Right lobe of liver (tissue), 6 donors: Measurements from ENCODE around the gene NRCAM. TPM values are rescaled to one million over a fixed set of nuclear protein-coding genes. Genes with fewer than 3 reads are reported as not detected.

Source experiments
- ATAC-seq, 4 donors: fragments of 200-7000 bp; cut with Tn5 transposase; one replicate each; pipeline ENCODE4 v1.9.1; 2020; ENCODE audit warnings: mild to moderate bottlenecking in 4 of 4, moderate library complexity in 4 of 4
- DNase-seq, 3 donors: peaks; one replicate each; pipeline ENCODE4 v3.0.0-alpha.2; 2020
- H3K27ac ChIP-seq, 3 donors: fragments of 200-600 bp; one replicate each; pipeline ENCODE4 v1.8.0; 2022
- H3K27me3 ChIP-seq, 2 donors: fragments of 200-600 bp; one replicate each; pipeline ENCODE4 v1.8.0; 2022
- H3K36me3 ChIP-seq, 4 donors: fragments of 200-600 bp; sonication (generic) in 1 of 4; one replicate each; pipeline versions ENCODE4 v1.5.1 to v1.8.0; 2017 to 2022; ENCODE audit warnings: control low read depth in 1 of 4
- H3K4me1 ChIP-seq, 4 donors: fragments of 200-600 bp; sonication (generic) in 1 of 4; one replicate each; pipeline versions ENCODE4 v1.5.1 to v1.8.0; 2017 to 2022; ENCODE audit warnings: control low read depth in 1 of 4
- H3K4me3 ChIP-seq, 3 donors: fragments of 200-600 bp; one replicate each; pipeline ENCODE4 v1.8.0; 2022
- H3K9me3 ChIP-seq, 4 donors: fragments of 200-600 bp; sonication (generic) in 1 of 4; one replicate each; pipeline versions ENCODE4 v1.5.1 to v1.8.0; 2017 to 2022; ENCODE audit warnings: control low read depth in 1 of 4
- CTCF ChIP-seq, 4 donors: fragments of 200-600 bp in 3 of 4; fragments of 450-650 bp in 1 of 4; IDR thresholded peaks; one replicate each; pipeline versions ENCODE4 v1.5.1 to v1.8.0; 2016 to 2022; ENCODE audit warnings: antibody characterized with exemption in 4 of 4, mild to moderate bottlenecking in 2 of 4
- POLR2A ChIP-seq: fragments of 450-650 bp; IDR thresholded peaks from one replicate; pipeline ENCODE4 v1.6.1; 2017; ENCODE audit warnings: antibody characterized with exemption, mild to moderate bottlenecking
- WGBS: methylation state at CpG from one replicate; pipeline ENCODE4 v1.1.6; 2018; ENCODE audit warnings: low coverage, low lambda C conversion rate; ENCODE audit not compliant: insufficient coverage; ENCODE audit errors: missing lambda C conversion rate; 5-methylcytosine and 5-hydroxymethylcytosine counted together
- intact Hi-C, 2 donors: fragments of 100-400 bp; cut with DNase I; formaldehyde crosslinking; loops; one replicate each; pipeline versions ENCODE4 v1.11.2 to v1.14.1; 2022
- total RNA-seq, 6 experiments: library from RNA; depleted of rRNA in 2 of 6; stranded (reverse); fragments of >200 nt in 2 of 6; fragmentation: NEBNext Ultra II Directional in 3 of 6; extraction: Animal tissue kit (Norgen Biotek cat#: 25700) in 3 of 6; gene quantifications; one replicate each; pipeline versions ENCODE4 v1.1.0 to v1.2.4, GENCODE V29; 2016 to 2023
- donor health status: DM: no; HTN: yes; CAD: no.
- donor health status: DM: no; HTN: no; CAD: no.
- donor health status: DM: no; HTN: no; CAD: no.
- donor health status: DM: no; HTN: yes; CAD: no.
- donor health status: DM: no; HTN: yes; CAD: no.

Gene NRCAM
- total RNA-seq, 6 experiments from 2014 or later = 0.16 to 1.9 (median 0.27) TPM

- Histone ChIP-seq H3K27ac (no peak overlapping the region), H3K4me3 (no peak overlapping the region), H3K4me1 (no peaks in the 10 kb centered on the region), H3K9me3 (no peaks in the 10 kb centered on the region), H3K27me3 (no peaks in the 10 kb centered on the region), H3K36me3 (no peaks in the 10 kb centered on the region)
- DNase-seq (no peak), ATAC-seq (no peak)
- intact Hi-C loops = no loop called here
- TF ChIP-seq POLR2A (no peak), CTCF (IDR thresholded peaks at IDR 0.05) (no peak)
- 8% methylated on average over 1 of the region's 1 CpG for WGBS
These were observed 25.6 kb downstream of the NRCAM start for GRCh38 chr7:108430664-108431063.

- 31% methylated on average over 1 of the region's 1 CpG for WGBS
- Histone ChIP-seq H3K27ac (no peak overlapping the region), H3K36me3 (no peaks in the 10 kb centered on the region), H3K4me1 (no peaks in the 10 kb centered on the region), H3K27me3 (no peaks in the 10 kb centered on the region), H3K9me3 (no peaks in the 10 kb centered on the region), H3K4me3 (no peak overlapping the region)
- ATAC-seq (no peak), DNase-seq (no peak)
- TF ChIP-seq CTCF (IDR thresholded peaks at IDR 0.05) (no peak), POLR2A (no peak)
- intact Hi-C loops = no loop called here
These were observed 28.5 kb downstream of the NRCAM start for GRCh38 chr7:108427766-108428165.

- Histone ChIP-seq H3K4me1 (no peaks in the 10 kb centered on the region), H3K27ac (no peak overlapping the region), H3K36me3 (no peaks in the 10 kb centered on the region), H3K27me3 (no peaks in the 10 kb centered on the region), H3K9me3 (no peaks in the 10 kb centered on the region), H3K4me3 (no peak overlapping the region)
- ATAC-seq (no peak), DNase-seq (no peak)
- 52% methylated on average over 2 of the region's 2 CpGs for WGBS
- no peak for TF ChIP-seq POLR2A
- no peak for TF ChIP-seq CTCF (IDR thresholded peaks at IDR 0.05)
- intact Hi-C loops = no loop called here
These were observed 30.4 kb downstream of the NRCAM start for GRCh38 chr7:108425714-108426275.

GRCh38 chr7:108424013-108424412, 32.2 kb downstream of the NRCAM start:
- 60% methylated on average over 4 of the region's 4 CpGs for WGBS
- H3K9me3 ChIP-seq = no peaks in the 10 kb centered on the region
- H3K27me3 ChIP-seq = no peaks in the 10 kb centered on the region
- no peak overlapping the region for H3K27ac ChIP-seq
- no peak overlapping the region for H3K4me3 ChIP-seq
- no peaks in the 10 kb centered on the region for H3K4me1 ChIP-seq
- TF ChIP-seq POLR2A (no peak), CTCF (IDR thresholded peaks at IDR 0.05) (no peak)
- intact Hi-C loops = no loop called here
- H3K36me3 ChIP-seq = no peaks in the 10 kb centered on the region
- DNase-seq = no peak
- ATAC-seq = no peak
